D721Med (cell line): Measurements from ENCODE around the gene SERGEF.

Experiments
- DNase-seq: peaks from one replicate; pipeline ENCODE4 v3.0.0; 2011; ENCODE audit warnings: low spot score; ENCODE audit not compliant: insufficient read length
- FAIRE-seq: peaks from 2 replicates; lab custom pipeline; 2011; peaks lifted over from hg19 to GRCh38; lab: Jason Lieb, UNC
- TF ChIP-seq, protein P1 (sequence below): IDR thresholded peaks from 2 replicates; pipeline ENCODE4 v1.5.1; 2012; ENCODE audit warnings: mild to moderate bottlenecking, control low read depth; ENCODE audit not compliant: insufficient read depth; ENCODE audit errors: missing control alignments

Gene SERGEF

GRCh38 chr11:17765356-17766072, 247.3 kb downstream of the SERGEF start:
- TF ChIP-seq, protein P1, sequence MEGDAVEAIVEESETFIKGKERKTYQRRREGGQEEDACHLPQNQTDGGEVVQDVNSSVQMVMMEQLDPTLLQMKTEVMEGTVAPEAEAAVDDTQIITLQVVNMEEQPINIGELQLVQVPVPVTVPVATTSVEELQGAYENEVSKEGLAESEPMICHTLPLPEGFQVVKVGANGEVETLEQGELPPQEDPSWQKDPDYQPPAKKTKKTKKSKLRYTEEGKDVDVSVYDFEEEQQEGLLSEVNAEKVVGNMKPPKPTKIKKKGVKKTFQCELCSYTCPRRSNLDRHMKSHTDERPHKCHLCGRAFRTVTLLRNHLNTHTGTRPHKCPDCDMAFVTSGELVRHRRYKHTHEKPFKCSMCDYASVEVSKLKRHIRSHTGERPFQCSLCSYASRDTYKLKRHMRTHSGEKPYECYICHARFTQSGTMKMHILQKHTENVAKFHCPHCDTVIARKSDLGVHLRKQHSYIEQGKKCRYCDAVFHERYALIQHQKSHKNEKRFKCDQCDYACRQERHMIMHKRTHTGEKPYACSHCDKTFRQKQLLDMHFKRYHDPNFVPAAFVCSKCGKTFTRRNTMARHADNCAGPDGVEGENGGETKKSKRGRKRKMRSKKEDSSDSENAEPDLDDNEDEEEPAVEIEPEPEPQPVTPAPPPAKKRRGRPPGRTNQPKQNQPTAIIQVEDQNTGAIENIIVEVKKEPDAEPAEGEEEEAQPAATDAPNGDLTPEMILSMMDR, result no peak
- DNase-seq (no peak), FAIRE-seq (no peak)

DNA sequence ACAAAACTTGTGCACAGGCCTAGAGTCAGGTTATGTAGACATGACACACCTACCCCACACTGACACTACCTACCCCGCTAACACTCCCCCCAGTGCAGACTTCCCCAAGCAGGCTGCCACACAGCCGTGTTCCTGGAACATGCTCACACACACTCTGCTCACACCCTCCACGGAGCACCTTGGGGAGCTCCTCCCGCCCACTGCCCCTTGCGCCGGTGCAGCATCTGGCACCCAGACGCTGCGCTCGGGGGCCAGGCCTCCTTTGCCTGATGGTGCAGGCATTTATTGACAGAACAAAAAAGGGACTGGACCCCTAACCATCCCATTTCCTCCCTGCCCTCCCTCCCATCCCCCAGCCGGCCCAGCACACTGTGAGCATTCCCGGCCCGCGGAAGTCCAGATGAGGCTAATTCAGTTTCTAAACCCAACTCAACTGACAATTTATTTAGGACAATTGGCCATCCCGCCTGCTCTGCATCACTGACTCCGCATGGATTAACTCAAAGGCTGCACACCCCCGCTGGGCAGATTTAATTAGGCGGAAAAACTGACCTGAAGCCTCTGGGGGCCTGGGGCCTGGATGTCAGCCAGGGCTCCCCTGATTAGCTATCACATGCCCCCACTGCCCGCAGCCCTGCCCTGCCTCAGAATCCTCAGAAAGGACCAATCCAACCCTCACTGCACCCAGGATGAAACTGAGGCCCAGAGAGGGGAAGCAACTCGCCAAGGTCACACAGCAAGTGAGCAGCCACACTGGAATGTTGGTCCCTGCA, 248.2 kb downstream of the SERGEF start:
- no peak for DNase-seq
- TF ChIP-seq, protein P1, result no peak
- no peak for FAIRE-seq

- TF ChIP-seq, protein P1, result no peak
- FAIRE-seq (no peak), DNase-seq (no peak)
Measured at GRCh38 chr11:17763703-17764102, 249.1 kb downstream of the SERGEF start.

- FAIRE-seq (no peak), DNase-seq (no peak)
- TF ChIP-seq, protein P1, result no peak
Measured at GRCh38 chr11:17763244-17763643, 249.6 kb downstream of the SERGEF start.

DNA sequence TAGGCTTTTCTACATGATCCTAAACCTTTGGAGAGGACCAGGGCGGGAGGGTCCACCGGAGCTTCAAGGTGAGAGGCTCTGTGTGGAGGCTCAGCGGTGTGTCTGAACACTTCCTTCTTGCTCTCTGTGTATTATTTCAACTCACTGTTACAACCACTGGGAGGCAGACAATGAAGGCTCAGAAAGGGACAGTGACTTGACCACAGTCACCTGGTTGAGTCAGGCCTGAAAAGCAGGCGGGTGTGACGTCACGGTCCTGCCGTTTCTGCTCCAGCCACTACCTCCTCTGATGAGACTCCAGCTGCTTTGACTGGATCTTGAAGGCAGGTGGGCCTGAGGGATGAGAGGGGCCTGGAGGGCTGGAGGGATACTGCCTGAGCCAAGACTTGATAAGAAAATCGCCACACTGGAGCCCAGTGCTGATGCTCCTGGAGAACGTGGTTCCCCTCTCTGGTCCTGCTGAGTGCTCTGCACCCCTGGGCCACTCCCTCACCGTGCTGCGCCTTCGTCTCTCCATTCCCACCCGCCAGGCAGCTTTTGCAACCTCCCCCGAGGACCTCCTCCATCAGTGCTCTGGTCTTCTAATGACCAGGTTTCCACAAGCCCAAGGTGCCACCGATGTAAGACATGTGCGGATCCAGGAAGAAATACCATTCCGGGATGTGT, 250.4 kb downstream of the SERGEF start:
- DNase-seq (no peak), FAIRE-seq (no peak)
- TF ChIP-seq, protein P1, result no peak

GRCh38 chr11:17760102-17761029, 252.5 kb downstream of the SERGEF start:
- DNase-seq (no peak), FAIRE-seq (no peak)
- TF ChIP-seq, protein P1, result peak; percentile 46
